AG04449 (cell line): ENCODE data around the gene SRPK3.

ENCODE experiments used
- CTCF ChIA-PET: fragments of 350-600 bp; formaldehyde crosslinking; extraction: SDS; loops from one replicate; lab custom pipeline; 2021; ENCODE audit warnings: antibody characterized with exemption; lab: Yijun Ruan, JAX
- POLR2A ChIA-PET: fragments of 400-600, 350-600 bp; formaldehyde crosslinking; extraction: SDS; loops from one replicate; lab custom pipeline; 2020; ENCODE audit warnings: antibody characterized with exemption, inconsistent platforms; lab: Yijun Ruan, JAX
- DNase-seq: peaks from one replicate; pipeline ENCODE4 v3.0.0-alpha.2; 2010; ENCODE audit warnings: low read depth, low spot score
- H3K4me3 ChIP-seq: 2 replicates; pipeline ENCODE4 v1.5.1; 2011; ENCODE audit warnings: low read depth, mild to moderate bottlenecking, control low read depth, low read length
- TF ChIP-seq, protein P1 (sequence below): IDR thresholded peaks from one replicate; pipeline ENCODE4 v1.5.1; 2011; ENCODE audit warnings: mild to moderate bottlenecking, moderate library complexity, low read length, control low read depth, inconsistent platforms; ENCODE audit not compliant: insufficient read depth; ENCODE audit errors: missing control alignments

SRPK3 gene

DNA sequence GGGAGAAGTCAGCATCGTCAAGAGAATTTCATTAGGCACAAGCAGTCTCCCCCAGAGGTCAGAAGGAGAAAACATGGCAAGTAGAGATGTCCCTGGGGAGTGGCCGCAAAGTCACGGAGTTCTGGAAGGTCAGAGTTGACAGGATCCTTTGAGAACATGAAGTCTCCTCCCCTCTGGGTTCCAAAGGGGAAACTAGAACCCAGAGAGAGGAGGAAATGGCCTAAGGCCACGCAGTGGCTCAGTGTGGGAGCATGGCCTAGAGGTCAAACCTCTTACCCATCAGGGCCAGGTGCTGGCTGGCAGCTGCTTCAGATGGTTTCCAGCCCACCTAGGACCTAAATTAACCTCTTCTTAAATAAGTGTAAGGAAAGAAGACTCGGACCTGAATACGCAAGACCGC lies 12.4 kb downstream of the SRPK3 start:
- H3K4me3 ChIP-seq, result peak overlapping the region; percentile 84
- CTCF ChIA-PET, result interaction anchor here (1.0 to 2.1 kb wide), 3 partner anchors 8 to 153 kb away, joined by 4 to 6 read pairs (median 4); partner anchors contain the start of gene PLXNB3
- TF ChIP-seq, protein P1, sequence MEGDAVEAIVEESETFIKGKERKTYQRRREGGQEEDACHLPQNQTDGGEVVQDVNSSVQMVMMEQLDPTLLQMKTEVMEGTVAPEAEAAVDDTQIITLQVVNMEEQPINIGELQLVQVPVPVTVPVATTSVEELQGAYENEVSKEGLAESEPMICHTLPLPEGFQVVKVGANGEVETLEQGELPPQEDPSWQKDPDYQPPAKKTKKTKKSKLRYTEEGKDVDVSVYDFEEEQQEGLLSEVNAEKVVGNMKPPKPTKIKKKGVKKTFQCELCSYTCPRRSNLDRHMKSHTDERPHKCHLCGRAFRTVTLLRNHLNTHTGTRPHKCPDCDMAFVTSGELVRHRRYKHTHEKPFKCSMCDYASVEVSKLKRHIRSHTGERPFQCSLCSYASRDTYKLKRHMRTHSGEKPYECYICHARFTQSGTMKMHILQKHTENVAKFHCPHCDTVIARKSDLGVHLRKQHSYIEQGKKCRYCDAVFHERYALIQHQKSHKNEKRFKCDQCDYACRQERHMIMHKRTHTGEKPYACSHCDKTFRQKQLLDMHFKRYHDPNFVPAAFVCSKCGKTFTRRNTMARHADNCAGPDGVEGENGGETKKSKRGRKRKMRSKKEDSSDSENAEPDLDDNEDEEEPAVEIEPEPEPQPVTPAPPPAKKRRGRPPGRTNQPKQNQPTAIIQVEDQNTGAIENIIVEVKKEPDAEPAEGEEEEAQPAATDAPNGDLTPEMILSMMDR, result no peak

DNA sequence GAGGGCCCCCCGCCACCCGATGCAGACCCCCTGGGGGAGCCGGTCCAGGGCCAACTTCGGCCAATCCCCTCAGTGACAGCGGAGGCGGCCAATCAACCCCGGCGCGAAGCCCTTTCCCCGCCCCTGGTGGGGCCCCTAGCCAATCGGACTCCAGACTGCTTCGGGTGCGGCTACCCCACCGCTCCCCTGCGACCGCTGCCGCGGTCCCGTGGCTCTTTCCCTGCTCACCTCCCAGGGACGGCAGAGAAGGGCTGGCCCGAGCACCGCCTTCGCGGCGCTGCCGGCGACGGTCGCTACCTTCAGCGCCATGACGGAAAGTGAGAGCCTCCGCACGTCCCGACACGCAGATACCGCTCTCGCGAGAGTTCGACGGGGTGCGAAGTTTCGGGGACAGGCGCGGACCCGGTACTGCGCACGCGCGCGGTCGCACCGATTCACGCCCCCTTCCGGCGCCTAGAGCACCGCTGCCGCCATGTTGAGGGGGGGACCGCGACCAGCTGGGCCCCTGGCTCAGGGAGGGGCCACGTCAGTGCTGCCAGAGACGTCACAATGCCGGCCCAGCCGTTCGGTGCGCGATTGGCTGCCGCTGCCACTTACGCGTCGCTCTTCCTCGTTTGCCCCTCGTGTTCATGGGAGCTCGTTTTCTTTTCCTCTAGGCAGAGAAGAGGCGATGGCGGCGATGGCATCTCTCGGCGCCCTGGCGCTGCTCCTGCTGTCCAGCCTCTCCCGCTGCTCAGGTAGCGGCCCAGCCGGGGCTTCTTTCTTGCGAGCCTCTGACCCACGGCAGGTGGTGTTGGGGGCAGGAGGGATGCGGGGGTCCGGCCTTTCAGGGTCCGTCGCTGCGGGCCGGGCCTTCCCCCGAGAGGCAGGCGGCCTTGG lies 13.4 kb downstream of the SRPK3 start, which contains the start of the genes IDH3G and SSR4:
TSS of gene IDH3G (minus strand) at position 358 of the 879 bp plus-strand sequence. CDS start at position 309, 49 bp downstream.
TSS of gene SSR4 (plus strand) at position 651 of the 879 bp plus-strand sequence. CDS start at position 671, 20 bp downstream.
- POLR2A ChIA-PET, result interaction anchor here (0.6 to 1.9 kb wide), 8 partner anchors 9 to 140 kb away, joined by 4 to 8 read pairs (median 6); partner anchors contain the start of genes NAA10 and SRPK3
- CTCF ChIA-PET, result interaction anchor here (0.7 to 2.1 kb wide), 5 partner anchors 9 to 152 kb away, joined by 3 to 6 read pairs (median 4); partner anchors contain the start of genes ARHGAP4, PLXNB3 and SRPK3
- TF ChIP-seq, protein P1, result peak; percentile 38
- peak within 1 kb of the TSS; percentile 84 for H3K4me3 ChIP-seq
- DNase-seq, result peak; percentile 59

More for the DNA sequence above, 12.4 kb downstream of the SRPK3 start:
- no peak for DNase-seq
- POLR2A ChIA-PET, result interaction anchor here (1.8 to 1.9 kb wide), 2 partner anchors 27 to 135 kb away, joined by 5 to 8 read pairs; no protein-coding TSS in a partner anchor

DNA sequence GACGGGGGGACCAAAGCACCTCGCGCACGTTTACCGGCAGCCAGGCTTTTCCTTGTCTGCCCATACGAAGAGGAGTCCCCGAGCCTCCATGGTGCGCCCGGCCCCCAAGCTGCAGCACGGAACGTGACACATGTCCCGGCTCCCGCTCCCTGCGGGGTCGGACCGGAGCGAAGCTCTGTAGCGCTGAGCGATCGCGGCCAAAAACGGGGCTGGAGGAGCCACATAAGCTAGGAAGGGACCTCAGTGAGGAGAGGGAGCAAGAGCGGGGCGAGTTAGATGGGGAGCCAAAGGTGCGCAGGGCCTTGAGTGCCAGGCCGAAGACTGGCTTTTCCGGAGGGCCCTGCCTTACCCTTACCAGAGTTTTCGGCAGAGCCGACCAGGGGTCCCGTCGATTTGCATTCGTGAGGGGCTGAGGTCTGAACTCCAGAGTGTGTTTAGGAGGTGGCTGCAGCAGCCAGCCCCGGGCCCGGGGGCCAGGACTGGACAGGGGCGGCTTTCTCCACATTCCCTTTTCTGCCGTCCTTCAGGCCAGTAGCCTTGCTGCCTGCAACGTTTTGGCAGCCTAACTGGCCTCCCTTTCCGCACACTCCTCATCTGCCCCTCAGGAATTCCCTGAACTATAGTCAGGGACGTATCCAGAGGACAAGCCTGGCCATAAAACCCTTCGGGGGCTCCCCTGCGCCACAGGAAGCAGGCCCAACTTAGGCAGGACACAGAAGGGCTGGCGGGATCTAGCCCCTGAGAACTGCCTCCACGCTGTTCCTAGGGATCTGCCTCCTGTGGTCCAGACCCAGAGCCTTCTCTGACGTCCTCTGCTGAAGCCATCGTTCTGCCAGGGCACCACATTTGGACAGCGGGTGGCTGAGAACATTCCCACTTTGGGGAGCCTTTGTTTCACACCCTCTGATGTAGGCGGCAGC lies 14.3 kb downstream of the SRPK3 start:
- POLR2A ChIA-PET, result interaction anchor here (0.9 to 1.9 kb wide), 6 partner anchors 14 to 139 kb away, joined by 4 to 8 read pairs (median 6); partner anchors contain the start of genes NAA10 and SRPK3
- CTCF ChIA-PET, result interaction anchor here (1.1 to 2.1 kb wide), 2 partner anchors 131 to 152 kb away, joined by 3 to 6 read pairs; partner anchors contain the start of gene ARHGAP4
- TF ChIP-seq, protein P1, result no peak
- H3K4me3 ChIP-seq, result peak overlapping the region; percentile 70
- DNase-seq, result no peak

DNA sequence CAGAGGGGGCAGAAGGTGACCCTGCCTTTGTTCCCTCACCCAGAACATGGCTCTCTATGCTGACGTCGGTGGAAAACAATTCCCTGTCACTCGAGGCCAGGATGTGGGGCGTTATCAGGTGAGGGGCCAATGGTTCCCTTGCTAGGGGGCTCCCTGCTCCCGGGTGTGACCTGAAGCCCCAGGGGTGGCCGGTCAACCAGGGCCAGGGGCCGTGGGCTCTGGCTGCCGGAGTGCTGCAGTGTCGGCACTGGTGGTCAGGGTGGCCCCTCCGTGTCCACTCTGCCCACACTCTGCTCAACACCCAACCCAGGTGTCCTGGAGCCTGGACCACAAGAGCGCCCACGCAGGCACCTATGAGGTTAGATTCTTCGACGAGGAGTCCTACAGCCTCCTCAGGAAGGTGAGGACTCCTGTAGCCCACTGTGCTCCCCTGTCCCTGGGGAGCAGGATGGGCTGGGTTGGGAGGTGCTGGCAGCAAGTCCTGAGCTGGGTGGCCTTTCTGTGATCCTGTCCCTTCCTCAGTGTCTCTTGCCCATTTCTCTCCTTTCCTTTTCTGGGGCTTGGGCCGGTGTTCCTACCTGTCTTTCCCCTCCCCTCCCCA lies 16.7 kb downstream of the SRPK3 start:
- ChIA-PET CTCF (no interaction called here), POLR2A (no interaction called here)
- DNase-seq, result no peak
- H3K4me3 ChIP-seq, result no peak overlapping the region
- TF ChIP-seq, protein P1, result no peak

DNA sequence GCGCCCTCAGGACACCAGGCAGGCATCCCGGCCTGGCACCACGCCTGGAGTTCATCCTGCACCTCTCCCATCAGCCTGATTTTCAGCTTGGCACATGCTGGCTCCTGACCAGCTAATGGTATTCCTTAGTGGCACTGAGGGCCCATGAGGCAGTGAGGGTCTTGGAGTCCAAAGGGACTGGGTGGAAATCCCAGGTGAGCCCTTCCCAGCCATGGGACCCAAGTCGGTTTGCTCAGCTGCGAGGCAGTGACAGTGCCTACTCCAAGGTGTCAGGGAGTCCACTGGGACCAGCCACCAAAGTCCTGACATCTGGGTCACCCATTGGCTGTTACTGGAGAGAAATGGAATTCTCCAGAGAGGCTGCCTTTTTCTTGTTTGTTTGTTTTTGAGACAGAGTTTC lies 18.5 kb downstream of the SRPK3 start:
- ChIA-PET CTCF (no interaction called here), POLR2A (no interaction called here)
- TF ChIP-seq, protein P1, result no peak
- no peak overlapping the region for H3K4me3 ChIP-seq
- DNase-seq, result no peak
